GM23338 (cell line): ENCODE data around the gene PXT1. TPM values are rescaled to one million over a fixed set of nuclear protein-coding genes. Genes with fewer than 3 reads are reported as not detected.

Experiments used
- ATAC-seq: fragments of 200-7000 bp; cut with Tn5 transposase; 3 replicates; pipeline ENCODE4 v1.9.1; 2020
- DNase-seq: peaks from one replicate; pipeline ENCODE4 v3.0.0-alpha.2; 2015; ENCODE audit warnings: low spot score
- H2AFZ ChIP-seq: fragments of 200-600 bp; sonication (generic); 2 replicates; pipeline ENCODE4 v1.8.0; 2016; ENCODE audit warnings: antibody characterized with exemption, mild to moderate bottlenecking, moderate library complexity
- H3F3A ChIP-seq: fragments of 200-600 bp; sonication (generic); replicated peaks from 2 replicates; pipeline ENCODE4 v1.8.0; 2017; ENCODE audit warnings: antibody characterized with exemption, mixed run types, low read depth
- H3K27ac ChIP-seq: fragments of 200-600 bp; sonication (generic); 2 replicates; pipeline ENCODE4 v1.6.1; 2016; ENCODE audit warnings: low read depth
- H3K27me3 ChIP-seq: fragments of 200-600 bp; sonication (generic); 2 replicates; pipeline ENCODE4 v1.8.0; 2016; ENCODE audit warnings: mild to moderate bottlenecking, mixed run types, moderate library complexity; ENCODE audit not compliant: insufficient read depth
- H3K36me3 ChIP-seq: fragments of 200-600 bp; sonication (generic); 2 replicates; pipeline ENCODE4 v1.8.0; 2016; ENCODE audit warnings: mild to moderate bottlenecking; ENCODE audit not compliant: insufficient read depth
- H3K4me1 ChIP-seq: fragments of 200-600 bp; sonication (generic); 2 replicates; pipeline ENCODE4 v1.8.0; 2016; ENCODE audit warnings: mild to moderate bottlenecking, moderate library complexity; ENCODE audit not compliant: insufficient read depth
- H3K4me2 ChIP-seq: fragments of 200-600 bp; sonication (generic); 2 replicates; pipeline ENCODE4 v1.7.1; 2017; ENCODE audit warnings: mixed run types
- H3K4me3 ChIP-seq: fragments of 200-600 bp; sonication (generic); 2 replicates; pipeline ENCODE4 v1.6.1; 2016; ENCODE audit warnings: mixed run types
- H3K79me2 ChIP-seq: fragments of 200-600 bp; sonication (generic); replicated peaks from 2 replicates; pipeline ENCODE4 v1.8.0; 2017; ENCODE audit warnings: mild to moderate bottlenecking; ENCODE audit not compliant: insufficient read depth
- H3K9me2 ChIP-seq: fragments of 200-600 bp; sonication (generic); 2 replicates; pipeline ENCODE4 v1.8.0; 2017; ENCODE audit not compliant: insufficient read depth
- H4K20me1 ChIP-seq: fragments of 200-600 bp; sonication (generic); replicated peaks from 2 replicates; pipeline ENCODE4 v1.8.0; 2017; ENCODE audit warnings: mild to moderate bottlenecking; ENCODE audit not compliant: insufficient read depth
- H3K27ac Mint-ChIP-seq: 2 replicates; pipeline ENCODE4 v1.8.0; 2020; ENCODE audit warnings: inconsistent platforms, mild to moderate bottlenecking, moderate library complexity, mixed read lengths
- H3K27me3 Mint-ChIP-seq: 3 replicates; pipeline ENCODE4 v1.8.0; 2022; ENCODE audit warnings: low read depth, mild to moderate bottlenecking, moderate library complexity, mixed read lengths, inconsistent platforms; ENCODE audit not compliant: insufficient read depth, poor library complexity
- H3K36me3 Mint-ChIP-seq: 3 replicates; pipeline ENCODE4 v1.8.0; 2021; ENCODE audit warnings: low read depth, mild to moderate bottlenecking, inconsistent platforms, moderate library complexity, mixed read lengths
- H3K4me1 Mint-ChIP-seq: 3 replicates; pipeline ENCODE4 v1.8.0; 2020; ENCODE audit warnings: mild to moderate bottlenecking, inconsistent platforms, mixed read lengths
- H3K4me3 Mint-ChIP-seq: 3 replicates; pipeline ENCODE4 v1.8.0; 2021; ENCODE audit warnings: moderate library complexity, mild to moderate bottlenecking, inconsistent platforms, mixed read lengths
- H3K9me3 Mint-ChIP-seq: 3 replicates; pipeline ENCODE4 v1.8.0; 2020; ENCODE audit warnings: moderate library complexity, mild to moderate bottlenecking, inconsistent platforms, mixed read lengths
- CREB1 ChIP-seq: fragments of 250-450 bp; sonication (Bioruptor Pico); IDR thresholded peaks from 2 replicates; pipeline ENCODE4 v1.5.0; 2020; ENCODE audit warnings: low read depth, mild to moderate bottlenecking, moderate library complexity
- EZH2 ChIP-seq: fragments of 200-600 bp; sonication (generic); IDR thresholded peaks from one replicate; pipeline ENCODE4 v1.8.0; 2017; ENCODE audit warnings: antibody characterized with exemption, mild to moderate bottlenecking, low read depth; ENCODE audit not compliant: unreplicated experiment
- EZH2phosphoT487 ChIP-seq: fragments of 200-600 bp; sonication (generic); IDR thresholded peaks from one replicate; pipeline ENCODE4 v1.8.1; 2018; ENCODE audit warnings: antibody characterized with exemption; ENCODE audit not compliant: unreplicated experiment
- JUNB ChIP-seq: IDR thresholded peaks from one replicate; pipeline ENCODE4 v1.6.1; 2016; ENCODE audit warnings: antibody characterized with exemption; ENCODE audit not compliant: unreplicated experiment
- NANOG ChIP-seq: IDR thresholded peaks from 2 replicates; pipeline ENCODE4 v1.6.1; 2016; ENCODE audit warnings: antibody characterized with exemption, borderline replicate concordance
- POLR2AphosphoS5 ChIP-seq: IDR thresholded peaks from 2 replicates; pipeline ENCODE4 v1.6.1; 2016; ENCODE audit warnings: antibody characterized with exemption, low read depth
- STAT1 ChIP-seq: IDR thresholded peaks from one replicate; pipeline ENCODE4 v1.6.1; 2016; ENCODE audit warnings: antibody characterized with exemption; ENCODE audit not compliant: unreplicated experiment
- ZNF114 ChIP-seq: fragments of 250-450 bp; sonication (Bioruptor Pico); IDR thresholded peaks from 2 replicates; pipeline ENCODE4 v1.5.0; 2020; ENCODE audit warnings: mild to moderate bottlenecking, moderate library complexity
- ZNF331 ChIP-seq: fragments of 250-450 bp; sonication (Bioruptor Pico); IDR thresholded peaks from 2 replicates; pipeline ENCODE4 v1.5.0; 2020; ENCODE audit warnings: low read depth, mild to moderate bottlenecking, moderate library complexity
- polyA plus RNA-seq: library from polyadenylated mRNA; unstranded; fragments of >200 nt; fragmentation: Nextera tagmentation; extraction: Ambion mirVana; gene quantifications from 2 replicates; pipeline ENCODE4 v1.2.1, GENCODE V29; 2016
- total RNA-seq: library from RNA; depleted of rRNA; stranded (reverse); fragments of >200 nt; shearing (Covaris generic); gene quantifications from 2 replicates; pipeline ENCODE4 v1.2.3, GENCODE V29; 2014
- TF ChIP-seq, protein P1 (sequence below): fragments of 250-450 bp; sonication (Bioruptor Pico); IDR thresholded peaks from 2 replicates; pipeline ENCODE4 v1.5.0; 2020; ENCODE audit warnings: mild to moderate bottlenecking, moderate library complexity
- TF ChIP-seq, protein P2 (sequence below): IDR thresholded peaks from one replicate; pipeline ENCODE4 v1.6.1; 2018; ENCODE audit warnings: antibody characterized with exemption; ENCODE audit not compliant: unreplicated experiment
- TF ChIP-seq, protein P3 (sequence below), 2 experiments: fragments of 200-600 bp in 1 of 2; sonication (generic) in 1 of 2; conservative IDR thresholded peaks; 2 replicates each; pipeline versions ENCODE4 v1.5.1 to v1.6.1; 2016 to 2017; ENCODE audit warnings: antibody characterized with exemption in 2 of 2, low read depth in 2 of 2, mild to moderate bottlenecking in 2 of 2, moderate library complexity in 1 of 2
- TF ChIP-seq, protein P4 (sequence below): IDR thresholded peaks from 2 replicates; pipeline ENCODE4 v1.6.1; 2016; ENCODE audit warnings: antibody characterized with exemption

PXT1 gene
- total and polyA plus RNA-seq, 2 experiments from 2014 or later = 0.14 TPM; not detected in 1

DNA sequence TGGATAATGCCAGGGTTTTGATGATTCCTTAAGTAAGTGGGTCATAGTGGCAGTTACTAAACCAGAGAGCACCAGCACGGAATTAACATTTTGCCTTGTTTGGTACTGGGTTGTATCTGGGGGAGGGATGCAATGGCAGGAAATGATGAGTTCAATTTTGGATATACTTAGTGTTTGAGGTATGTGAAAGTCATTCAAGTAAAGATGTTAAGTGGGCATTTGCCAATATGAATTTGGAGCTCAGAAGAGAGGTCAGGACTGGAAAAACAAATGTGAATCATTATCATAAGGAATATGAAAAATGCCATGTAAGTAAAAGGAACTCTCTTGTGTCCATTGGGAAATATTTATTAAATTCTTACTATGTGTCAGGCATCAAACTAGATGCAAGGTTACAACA is 6.2 kb downstream of the PXT1 start:
- TF ChIP-seq, protein P1, sequence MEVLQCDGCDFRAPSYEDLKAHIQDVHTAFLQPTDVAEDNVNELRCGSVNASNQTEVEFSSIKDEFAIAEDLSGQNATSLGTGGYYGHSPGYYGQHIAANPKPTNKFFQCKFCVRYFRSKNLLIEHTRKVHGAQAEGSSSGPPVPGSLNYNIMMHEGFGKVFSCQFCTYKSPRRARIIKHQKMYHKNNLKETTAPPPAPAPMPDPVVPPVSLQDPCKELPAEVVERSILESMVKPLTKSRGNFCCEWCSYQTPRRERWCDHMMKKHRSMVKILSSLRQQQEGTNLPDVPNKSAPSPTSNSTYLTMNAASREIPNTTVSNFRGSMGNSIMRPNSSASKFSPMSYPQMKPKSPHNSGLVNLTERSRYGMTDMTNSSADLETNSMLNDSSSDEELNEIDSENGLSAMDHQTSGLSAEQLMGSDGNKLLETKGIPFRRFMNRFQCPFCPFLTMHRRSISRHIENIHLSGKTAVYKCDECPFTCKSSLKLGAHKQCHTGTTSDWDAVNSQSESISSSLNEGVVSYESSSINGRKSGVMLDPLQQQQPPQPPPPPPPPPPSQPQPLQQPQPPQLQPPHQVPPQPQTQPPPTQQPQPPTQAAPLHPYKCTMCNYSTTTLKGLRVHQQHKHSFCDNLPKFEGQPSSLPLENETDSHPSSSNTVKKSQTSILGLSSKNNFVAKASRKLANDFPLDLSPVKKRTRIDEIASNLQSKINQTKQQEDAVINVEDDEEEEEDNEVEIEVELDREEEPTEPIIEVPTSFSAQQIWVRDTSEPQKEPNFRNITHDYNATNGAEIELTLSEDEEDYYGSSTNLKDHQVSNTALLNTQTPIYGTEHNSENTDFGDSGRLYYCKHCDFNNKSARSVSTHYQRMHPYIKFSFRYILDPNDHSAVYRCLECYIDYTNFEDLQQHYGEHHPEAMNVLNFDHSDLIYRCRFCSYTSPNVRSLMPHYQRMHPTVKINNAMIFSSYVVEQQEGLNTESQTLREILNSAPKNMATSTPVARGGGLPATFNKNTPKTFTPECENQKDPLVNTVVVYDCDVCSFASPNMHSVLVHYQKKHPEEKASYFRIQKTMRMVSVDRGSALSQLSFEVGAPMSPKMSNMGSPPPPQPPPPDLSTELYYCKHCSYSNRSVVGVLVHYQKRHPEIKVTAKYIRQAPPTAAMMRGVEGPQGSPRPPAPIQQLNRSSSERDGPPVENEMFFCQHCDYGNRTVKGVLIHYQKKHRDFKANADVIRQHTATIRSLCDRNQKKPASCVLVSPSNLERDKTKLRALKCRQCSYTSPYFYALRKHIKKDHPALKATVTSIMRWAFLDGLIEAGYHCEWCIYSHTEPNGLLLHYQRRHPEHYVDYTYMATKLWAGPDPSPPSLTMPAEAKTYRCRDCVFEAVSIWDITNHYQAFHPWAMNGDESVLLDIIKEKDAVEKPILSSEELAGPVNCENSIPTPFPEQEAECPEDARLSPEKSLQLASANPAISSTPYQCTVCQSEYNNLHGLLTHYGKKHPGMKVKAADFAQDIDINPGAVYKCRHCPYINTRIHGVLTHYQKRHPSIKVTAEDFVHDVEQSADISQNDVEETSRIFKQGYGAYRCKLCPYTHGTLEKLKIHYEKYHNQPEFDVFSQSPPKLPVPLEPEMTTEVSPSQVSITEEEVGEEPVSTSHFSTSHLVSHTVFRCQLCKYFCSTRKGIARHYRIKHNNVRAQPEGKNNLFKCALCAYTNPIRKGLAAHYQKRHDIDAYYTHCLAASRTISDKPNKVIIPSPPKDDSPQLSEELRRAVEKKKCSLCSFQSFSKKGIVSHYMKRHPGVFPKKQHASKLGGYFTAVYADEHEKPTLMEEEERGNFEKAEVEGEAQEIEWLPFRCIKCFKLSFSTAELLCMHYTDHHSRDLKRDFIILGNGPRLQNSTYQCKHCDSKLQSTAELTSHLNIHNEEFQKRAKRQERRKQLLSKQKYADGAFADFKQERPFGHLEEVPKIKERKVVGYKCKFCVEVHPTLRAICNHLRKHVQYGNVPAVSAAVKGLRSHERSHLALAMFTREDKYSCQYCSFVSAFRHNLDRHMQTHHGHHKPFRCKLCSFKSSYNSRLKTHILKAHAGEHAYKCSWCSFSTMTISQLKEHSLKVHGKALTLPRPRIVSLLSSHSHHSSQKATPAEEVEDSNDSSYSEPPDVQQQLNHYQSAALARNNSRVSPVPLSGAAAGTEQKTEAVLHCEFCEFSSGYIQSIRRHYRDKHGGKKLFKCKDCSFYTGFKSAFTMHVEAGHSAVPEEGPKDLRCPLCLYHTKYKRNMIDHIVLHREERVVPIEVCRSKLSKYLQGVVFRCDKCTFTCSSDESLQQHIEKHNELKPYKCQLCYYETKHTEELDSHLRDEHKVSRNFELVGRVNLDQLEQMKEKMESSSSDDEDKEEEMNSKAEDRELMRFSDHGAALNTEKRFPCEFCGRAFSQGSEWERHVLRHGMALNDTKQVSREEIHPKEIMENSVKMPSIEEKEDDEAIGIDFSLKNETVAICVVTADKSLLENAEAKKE (CRISPR knock-in tag) = no peak
- TF ChIP-seq EZH2 (no peak), EZH2phosphoT487 (no peak), STAT1 (no peak), CREB1 (CRISPR knock-in tag) (no peak), NANOG (no peak), JUNB (no peak), ZNF331 (CRISPR knock-in tag) (no peak), POLR2AphosphoS5 (no peak), ZNF114 (CRISPR knock-in tag) (no peak)
- TF ChIP-seq, protein P2, sequence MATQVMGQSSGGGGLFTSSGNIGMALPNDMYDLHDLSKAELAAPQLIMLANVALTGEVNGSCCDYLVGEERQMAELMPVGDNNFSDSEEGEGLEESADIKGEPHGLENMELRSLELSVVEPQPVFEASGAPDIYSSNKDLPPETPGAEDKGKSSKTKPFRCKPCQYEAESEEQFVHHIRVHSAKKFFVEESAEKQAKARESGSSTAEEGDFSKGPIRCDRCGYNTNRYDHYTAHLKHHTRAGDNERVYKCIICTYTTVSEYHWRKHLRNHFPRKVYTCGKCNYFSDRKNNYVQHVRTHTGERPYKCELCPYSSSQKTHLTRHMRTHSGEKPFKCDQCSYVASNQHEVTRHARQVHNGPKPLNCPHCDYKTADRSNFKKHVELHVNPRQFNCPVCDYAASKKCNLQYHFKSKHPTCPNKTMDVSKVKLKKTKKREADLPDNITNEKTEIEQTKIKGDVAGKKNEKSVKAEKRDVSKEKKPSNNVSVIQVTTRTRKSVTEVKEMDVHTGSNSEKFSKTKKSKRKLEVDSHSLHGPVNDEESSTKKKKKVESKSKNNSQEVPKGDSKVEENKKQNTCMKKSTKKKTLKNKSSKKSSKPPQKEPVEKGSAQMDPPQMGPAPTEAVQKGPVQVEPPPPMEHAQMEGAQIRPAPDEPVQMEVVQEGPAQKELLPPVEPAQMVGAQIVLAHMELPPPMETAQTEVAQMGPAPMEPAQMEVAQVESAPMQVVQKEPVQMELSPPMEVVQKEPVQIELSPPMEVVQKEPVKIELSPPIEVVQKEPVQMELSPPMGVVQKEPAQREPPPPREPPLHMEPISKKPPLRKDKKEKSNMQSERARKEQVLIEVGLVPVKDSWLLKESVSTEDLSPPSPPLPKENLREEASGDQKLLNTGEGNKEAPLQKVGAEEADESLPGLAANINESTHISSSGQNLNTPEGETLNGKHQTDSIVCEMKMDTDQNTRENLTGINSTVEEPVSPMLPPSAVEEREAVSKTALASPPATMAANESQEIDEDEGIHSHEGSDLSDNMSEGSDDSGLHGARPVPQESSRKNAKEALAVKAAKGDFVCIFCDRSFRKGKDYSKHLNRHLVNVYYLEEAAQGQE = no peak
- TF ChIP-seq, protein P3, sequence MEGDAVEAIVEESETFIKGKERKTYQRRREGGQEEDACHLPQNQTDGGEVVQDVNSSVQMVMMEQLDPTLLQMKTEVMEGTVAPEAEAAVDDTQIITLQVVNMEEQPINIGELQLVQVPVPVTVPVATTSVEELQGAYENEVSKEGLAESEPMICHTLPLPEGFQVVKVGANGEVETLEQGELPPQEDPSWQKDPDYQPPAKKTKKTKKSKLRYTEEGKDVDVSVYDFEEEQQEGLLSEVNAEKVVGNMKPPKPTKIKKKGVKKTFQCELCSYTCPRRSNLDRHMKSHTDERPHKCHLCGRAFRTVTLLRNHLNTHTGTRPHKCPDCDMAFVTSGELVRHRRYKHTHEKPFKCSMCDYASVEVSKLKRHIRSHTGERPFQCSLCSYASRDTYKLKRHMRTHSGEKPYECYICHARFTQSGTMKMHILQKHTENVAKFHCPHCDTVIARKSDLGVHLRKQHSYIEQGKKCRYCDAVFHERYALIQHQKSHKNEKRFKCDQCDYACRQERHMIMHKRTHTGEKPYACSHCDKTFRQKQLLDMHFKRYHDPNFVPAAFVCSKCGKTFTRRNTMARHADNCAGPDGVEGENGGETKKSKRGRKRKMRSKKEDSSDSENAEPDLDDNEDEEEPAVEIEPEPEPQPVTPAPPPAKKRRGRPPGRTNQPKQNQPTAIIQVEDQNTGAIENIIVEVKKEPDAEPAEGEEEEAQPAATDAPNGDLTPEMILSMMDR (conservative IDR thresholded peaks at IDR 0.05; ENCODE audit: low read depth in 2 of 2) = no peak
- TF ChIP-seq, protein P4, sequence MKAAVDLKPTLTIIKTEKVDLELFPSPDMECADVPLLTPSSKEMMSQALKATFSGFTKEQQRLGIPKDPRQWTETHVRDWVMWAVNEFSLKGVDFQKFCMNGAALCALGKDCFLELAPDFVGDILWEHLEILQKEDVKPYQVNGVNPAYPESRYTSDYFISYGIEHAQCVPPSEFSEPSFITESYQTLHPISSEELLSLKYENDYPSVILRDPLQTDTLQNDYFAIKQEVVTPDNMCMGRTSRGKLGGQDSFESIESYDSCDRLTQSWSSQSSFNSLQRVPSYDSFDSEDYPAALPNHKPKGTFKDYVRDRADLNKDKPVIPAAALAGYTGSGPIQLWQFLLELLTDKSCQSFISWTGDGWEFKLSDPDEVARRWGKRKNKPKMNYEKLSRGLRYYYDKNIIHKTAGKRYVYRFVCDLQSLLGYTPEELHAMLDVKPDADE = no peak

More for the DNA sequence above, 6.2 kb downstream of the PXT1 start:
- Histone ChIP-seq H3K36me3 (no peaks in the 10 kb centered on the region), H3K4me2 (no peak overlapping the region), H3F3A (no peaks in the 10 kb centered on the region), H2AFZ (no peak overlapping the region), H3K79me2 (no peaks in the 10 kb centered on the region), H3K9me2 (no peaks in the 10 kb centered on the region), H4K20me1 (no peaks in the 10 kb centered on the region), H3K27ac (no peak overlapping the region), H3K4me3 (no peak overlapping the region), H3K4me1 (no peaks in the 10 kb centered on the region), H3K27me3 (no peaks in the 10 kb centered on the region)
- Mint-ChIP-seq H3K27ac (no peak overlapping the region), H3K27me3 (no peaks in the 10 kb centered on the region), H3K36me3 (no peaks in the 10 kb centered on the region), H3K9me3 (no peaks in the 10 kb centered on the region), H3K4me1 (peaks cover 8% of the 10 kb centered on the region), H3K4me3 (no peak overlapping the region)
- ATAC-seq = no peak
- DNase-seq = no peak
